GM21576 (cell line): ENCODE data around the gene OTUD7B.
"Not testable (repeated sequence)": the region's sequence is repeated elsewhere in the genome, so short reads cannot be mapped to it uniquely, and the experiment has no call there.

Source experiments
- ATAC-seq: cut with Tn5 transposase; IDR thresholded peaks from one replicate; pipeline ENCODE4 v1.9.1; 2021; ENCODE audit warnings: mild to moderate bottlenecking, moderate library complexity; ENCODE audit not compliant: unreplicated experiment

OTUD7B gene

GRCh38 chr1:149957548-149957947, 53.0 kb downstream of the OTUD7B start:
- ATAC-seq = not testable (repeated sequence)

GRCh38 chr1:149949911-149950310, 60.6 kb downstream of the OTUD7B start:
- ATAC-seq = no peak

GRCh38 chr1:149945206-149945605, 65.3 kb downstream of the OTUD7B start:
- ATAC-seq = no peak

- no peak for ATAC-seq
Measured at GRCh38 chr1:149942885-149943284, 67.6 kb downstream of the OTUD7B start.

GRCh38 chr1:149942207-149942606, 68.3 kb downstream of the OTUD7B start:
- ATAC-seq = no peak

- no peak for ATAC-seq
Measured at GRCh38 chr1:149940427-149940826, 70.1 kb downstream of the OTUD7B start.

- ATAC-seq = not testable (repeated sequence)
Measured at GRCh38 chr1:149938668-149939003, 71.9 kb downstream of the OTUD7B start.

GRCh38 chr1:149937759-149938158, 72.8 kb downstream of the OTUD7B start:
- no peak for ATAC-seq

- ATAC-seq = no peak
Measured at GRCh38 chr1:149936992-149937705, 73.4 kb downstream of the OTUD7B start.

- no peak for ATAC-seq
Measured at GRCh38 chr1:149936170-149936991, 74.1 kb downstream of the OTUD7B start, which contains the start of gene MTMR11. Gene MTMR11, minus strand, starts transcription at chr1:149936879. Its CDS starts 232 bp downstream, at chr1:149936647.

GRCh38 chr1:149934356-149934755, 76.2 kb downstream of the OTUD7B start:
- no peak for ATAC-seq

GRCh38 chr1:149933208-149933607, 77.3 kb downstream of the OTUD7B start:
- no peak for ATAC-seq

- no peak for ATAC-seq
Measured at GRCh38 chr1:149932474-149932873, 78.1 kb downstream of the OTUD7B start.

GRCh38 chr1:149931212-149931790, 79.2 kb downstream of the OTUD7B start:
- ATAC-seq = no peak

GRCh38 chr1:149929856-149930255, 80.7 kb downstream of the OTUD7B start:
- ATAC-seq = no peak

GRCh38 chr1:149928401-149928724, 82.2 kb downstream of the OTUD7B start:
- no peak for ATAC-seq

GRCh38 chr1:149927563-149928400, 82.7 kb downstream of the OTUD7B start, which contains the start of gene SF3B4:
Gene SF3B4, minus strand, starts transcription at chr1:149927803. Its CDS starts 44 bp downstream, at chr1:149927759.
- peak; percentile 93 for ATAC-seq

- no peak for ATAC-seq
Measured at GRCh38 chr1:149927056-149927562, 83.4 kb downstream of the OTUD7B start.

GRCh38 chr1:149926296-149926695, 84.2 kb downstream of the OTUD7B start:
- no peak for ATAC-seq

GRCh38 chr1:149925751-149926150, 84.8 kb downstream of the OTUD7B start:
- no peak for ATAC-seq

- no peak for ATAC-seq
Measured at GRCh38 chr1:149925345-149925744, 85.2 kb downstream of the OTUD7B start.
